Measurements from ENCODE around the gene METTL22.

- TF ChIP-seq CTCF (IDR thresholded peaks at IDR 0.05; ENCODE audit: extremely low read depth in 1 of 2, insufficient read depth in 1 of 2, low read depth in 1 of 2, low read length in 2 of 2) (no peak), POLR2A (IDR thresholded peaks at IDR 0.05; ENCODE audit: low read depth, low read length) (no peak), POLR2AphosphoS5 (IDR thresholded peaks at IDR 0.05; ENCODE audit: insufficient read depth, low read depth, low read length) (no peak), EZH2 (IDR thresholded peaks at IDR 0.05; ENCODE audit: borderline replicate concordance, low read depth, low read length, severe bottlenecking) (no peak), JUN (IDR thresholded peaks at IDR 0.05; ENCODE audit: borderline replicate concordance, insufficient read depth, insufficient read length, low read depth) (no peak), MAX (IDR thresholded peaks at IDR 0.05; ENCODE audit: insufficient read depth, insufficient read length) (no peak), MYC (IDR thresholded peaks at IDR 0.05; ENCODE audit: low read depth, low read length) (no peak)
Observed at GRCh38 chr16:8670014-8670560, 48.6 kb downstream of the METTL22 start.
